ENCODE measurements around the gene TCP11X2. TPM values are rescaled to one million over a fixed set of nuclear protein-coding genes. Genes with fewer than 3 reads are reported as not detected.
A peak's percentile ranks its signal among the peaks of the same experiment; 100 is the strongest.
"Not testable (repeated sequence)": the region's sequence is repeated elsewhere in the genome, so short reads cannot be mapped to it uniquely, and the experiment has no call there.

TCP11X2 gene
- not detected in 2 replicates for total RNA-seq (2014; rRNA removed; shearing (Covaris generic))

GRCh38 chrX:102471762-102472220 lies at the start of gene TCP11X2:
TCP11X2 (minus strand) TSS chrX:102471812.
- not testable (repeated sequence) for H3K27me3 ChIP-seq (replicated peaks); DNase-seq (ENCODE audit: low read depth in 1 of 2, low spot score in 2 of 2); H3K27ac ChIP-seq; H3K4me1 ChIP-seq (replicated peaks); H3K36me3 ChIP-seq; H3K9me3 ChIP-seq (replicated peaks); H3K4me3 ChIP-seq

DNA sequence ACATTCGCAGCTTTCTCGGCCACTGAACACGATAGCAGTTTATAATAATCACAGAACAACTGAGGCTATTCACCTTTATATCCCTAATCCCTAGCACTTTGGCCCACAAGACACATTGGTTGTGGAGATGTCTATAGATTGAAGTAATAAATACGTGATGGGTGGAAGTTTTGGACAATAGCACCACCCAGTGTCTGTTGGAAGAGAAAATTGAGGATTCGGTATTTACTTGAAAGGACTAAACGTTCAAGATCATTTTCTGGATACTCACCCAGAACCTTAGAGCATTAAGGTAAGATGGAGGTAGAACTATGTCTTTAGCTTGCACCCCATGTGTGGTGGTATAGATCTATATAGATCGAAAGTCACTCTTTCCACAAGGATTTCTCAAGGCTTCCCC lies 45.7 kb upstream of the TCP11X2 start:
- DNase-seq (ENCODE audit: low read depth in 1 of 2, low spot score in 2 of 2): no peak
- H3K36me3 ChIP-seq: no peaks in the 10 kb centered on the region
- H3K27me3 ChIP-seq (replicated peaks): no peaks in the 10 kb centered on the region
- H3K4me3 ChIP-seq: no peak overlapping the region
- H3K27ac ChIP-seq: no peak overlapping the region
- H3K4me1 ChIP-seq (replicated peaks): no peaks in the 10 kb centered on the region
- H3K9me3 ChIP-seq (replicated peaks): no peaks in the 10 kb centered on the region

DNA sequence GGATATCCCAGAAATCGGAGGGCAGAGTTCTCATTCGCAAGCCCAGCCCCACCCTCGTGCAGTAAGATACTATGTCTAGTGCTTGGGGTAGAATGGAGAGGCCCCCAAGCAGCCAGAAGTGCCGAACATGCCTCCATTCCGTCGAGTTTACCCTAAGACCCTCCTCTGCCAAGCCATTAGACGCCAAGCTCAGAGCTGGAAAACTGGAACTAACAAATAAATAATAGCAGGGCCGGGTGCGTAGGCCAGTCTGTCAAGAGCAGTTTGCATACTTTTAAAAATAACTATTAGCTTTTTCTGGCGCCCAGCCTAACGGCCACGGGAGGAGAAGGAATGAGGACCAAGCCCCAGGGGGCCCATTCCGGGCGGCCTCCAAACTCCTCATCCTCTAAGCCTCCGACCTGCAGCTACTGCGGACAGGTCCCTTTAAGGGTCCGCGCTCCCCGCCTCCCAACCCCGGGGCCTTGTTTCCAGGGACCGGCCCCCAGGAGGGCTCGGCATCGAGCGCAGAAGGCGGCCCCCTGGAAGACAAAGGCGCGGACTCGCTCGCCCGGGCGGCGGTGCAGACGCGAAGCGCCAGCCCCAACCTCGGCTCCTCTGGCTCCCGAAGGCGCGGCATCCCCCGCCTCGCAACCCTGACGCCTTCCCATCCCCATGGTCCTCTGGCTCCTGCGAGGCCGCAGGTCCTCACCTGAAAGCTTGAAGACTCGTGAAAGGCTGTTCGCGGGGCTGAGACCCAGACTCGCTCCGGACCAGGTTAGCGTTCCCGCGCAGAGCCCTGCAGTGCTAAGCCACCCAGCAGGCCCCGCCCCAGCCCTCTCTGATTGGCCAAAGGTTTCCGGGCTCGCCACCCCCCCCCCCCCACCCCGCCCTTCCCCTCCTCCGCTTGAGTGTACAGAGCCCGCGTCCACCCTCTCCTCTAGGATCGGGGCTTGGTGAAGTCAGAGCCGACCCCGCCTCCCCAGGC lies 44.6 kb upstream of the TCP11X2 start, which contains the start of gene TMSB15A:
Gene TMSB15A, minus strand, starts transcription at position 765 of the 967 bp plus-strand sequence.
- Histone ChIP-seq H3K9me3 (replicated peaks) (no peaks in the 10 kb centered on the region), H3K4me1 (replicated peaks) (no peaks in the 10 kb centered on the region), H3K27me3 (replicated peaks) (no peaks in the 10 kb centered on the region), H3K36me3 (no peaks in the 10 kb centered on the region), H3K4me3 (peak within 1 kb of the TSS; percentile 52), H3K27ac (peak within 1 kb of the TSS; percentile 43; the same call in 1 of the 2 replicates)
- peak; percentile 67 to 68 for DNase-seq (ENCODE audit: low read depth in 1 of 2, low spot score in 2 of 2)

DNA sequence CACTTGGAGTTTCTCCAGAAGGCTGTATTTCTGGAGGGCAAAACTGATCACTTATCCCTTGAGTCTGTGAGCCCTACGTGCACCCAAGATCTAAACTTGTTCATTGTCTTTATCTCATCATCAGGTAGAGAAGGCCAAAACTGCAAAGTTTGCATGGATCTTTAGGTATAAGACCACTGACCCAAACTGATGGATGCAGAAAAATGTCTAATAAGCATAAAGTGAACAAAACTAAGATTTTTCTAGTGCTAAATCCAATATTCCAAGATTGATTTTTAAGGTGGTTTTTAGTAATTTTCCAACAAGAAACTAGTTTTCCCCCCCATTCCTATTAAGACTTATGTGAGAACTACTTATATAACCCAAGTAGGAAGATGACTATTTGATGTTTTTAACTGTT lies 42.9 kb upstream of the TCP11X2 start:
- no peak for DNase-seq (ENCODE audit: low read depth in 1 of 2, low spot score in 2 of 2)
- Histone ChIP-seq H3K27me3 (replicated peaks) (no peaks in the 10 kb centered on the region), H3K36me3 (no peaks in the 10 kb centered on the region), H3K9me3 (replicated peaks) (no peaks in the 10 kb centered on the region), H3K27ac (no peak overlapping the region), H3K4me1 (replicated peaks) (no peaks in the 10 kb centered on the region), H3K4me3 (no peak overlapping the region)

DNA sequence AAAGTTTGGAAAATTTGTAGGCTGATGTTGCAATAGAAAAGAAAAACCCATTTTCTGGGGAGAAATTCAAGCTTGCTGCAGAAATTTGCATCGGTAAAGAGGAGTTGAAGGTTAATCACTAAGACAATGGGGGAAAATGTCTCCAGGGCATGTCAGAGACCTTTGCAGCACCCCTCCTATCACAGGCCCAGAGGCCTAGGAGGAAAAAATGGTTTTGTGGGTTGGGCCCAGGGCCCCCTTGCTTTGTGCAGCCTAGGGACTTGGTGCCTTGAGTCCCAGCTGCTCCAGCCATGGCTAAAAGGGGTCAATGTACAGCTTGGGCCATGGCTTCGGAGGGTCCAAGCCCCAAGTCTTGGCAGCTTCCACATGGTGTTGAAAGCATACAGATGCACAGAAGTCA lies 27.1 kb upstream of the TCP11X2 start:
- Histone ChIP-seq H3K4me1 (replicated peaks) (no peaks in the 10 kb centered on the region), H3K4me3 (no peak overlapping the region), H3K27me3 (replicated peaks) (no peaks in the 10 kb centered on the region), H3K27ac (no peak overlapping the region), H3K9me3 (replicated peaks) (no peaks in the 10 kb centered on the region), H3K36me3 (no peaks in the 10 kb centered on the region)
- DNase-seq (ENCODE audit: low read depth in 1 of 2, low spot score in 2 of 2): no peak

DNA sequence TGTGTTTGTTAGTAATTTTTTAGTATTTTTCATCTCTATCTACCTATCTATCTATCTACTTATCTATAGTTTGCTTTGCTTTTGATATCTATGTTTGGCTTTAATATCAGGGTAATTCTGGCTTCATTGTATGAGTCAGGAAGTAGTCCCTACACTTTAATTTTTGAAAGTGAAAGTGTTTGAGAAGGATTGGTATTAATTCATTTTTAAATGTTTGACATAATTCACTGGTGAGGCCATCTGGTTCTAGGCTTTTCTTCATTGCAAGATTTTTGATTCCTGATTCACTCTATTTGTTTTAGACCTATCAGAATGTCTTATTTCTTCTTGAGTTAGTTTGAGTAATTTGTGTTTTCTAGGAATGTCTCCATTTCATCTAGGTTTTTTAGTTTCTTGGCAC lies 20.2 kb upstream of the TCP11X2 start:
- Histone ChIP-seq H3K4me3 (no peak overlapping the region), H3K4me1 (replicated peaks) (no peaks in the 10 kb centered on the region), H3K36me3 (no peaks in the 10 kb centered on the region), H3K27ac (no peak overlapping the region), H3K27me3 (replicated peaks) (no peaks in the 10 kb centered on the region), H3K9me3 (replicated peaks) (no peaks in the 10 kb centered on the region)
- no peak for DNase-seq (ENCODE audit: low read depth in 1 of 2, low spot score in 2 of 2)

- not testable (repeated sequence) for H3K27me3 ChIP-seq (replicated peaks); H3K36me3 ChIP-seq; H3K9me3 ChIP-seq (replicated peaks); H3K4me1 ChIP-seq (replicated peaks); H3K27ac ChIP-seq; DNase-seq (ENCODE audit: low read depth in 1 of 2, low spot score in 2 of 2); H3K4me3 ChIP-seq
Measured at GRCh38 chrX:102478765-102479164, 7.2 kb upstream of the TCP11X2 start.

DNA sequence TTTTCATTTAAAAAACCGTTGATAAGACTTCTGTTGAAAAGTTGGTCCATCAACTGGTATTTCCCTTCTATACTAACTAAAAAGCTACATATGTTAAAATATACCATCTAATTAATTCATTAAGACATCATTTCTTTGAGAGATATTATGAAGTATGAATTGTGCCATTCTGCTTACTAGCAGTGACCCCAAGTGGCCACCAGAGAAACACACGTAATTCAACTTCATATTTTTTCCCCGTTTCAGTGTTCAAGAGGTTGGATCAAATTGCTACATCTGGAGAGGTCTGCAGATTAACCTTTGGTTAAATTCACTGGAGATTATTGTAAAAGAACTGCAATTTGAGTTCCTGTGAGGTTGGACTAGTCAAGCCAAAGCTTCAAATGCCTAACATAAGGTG lies 1.4 kb downstream of the TCP11X2 start:
- DNase-seq (ENCODE audit: low read depth in 1 of 2, low spot score in 2 of 2); H3K4me1 ChIP-seq (replicated peaks): not testable (repeated sequence)

GRCh38 chrX:102458615-102459014 lies 13.0 kb downstream of the TCP11X2 start:
- H3K4me3 ChIP-seq; H3K9me3 ChIP-seq (replicated peaks); H3K27ac ChIP-seq; H3K36me3 ChIP-seq; H3K27me3 ChIP-seq (replicated peaks); H3K4me1 ChIP-seq (replicated peaks); DNase-seq (ENCODE audit: low read depth in 1 of 2, low spot score in 2 of 2): not testable (repeated sequence)

More for the DNA sequence above, 1.4 kb downstream of the TCP11X2 start:
- H3K27me3 ChIP-seq (replicated peaks); H3K36me3 ChIP-seq; H3K27ac ChIP-seq; H3K4me3 ChIP-seq; H3K9me3 ChIP-seq (replicated peaks): not testable (repeated sequence)

- not testable (repeated sequence) for DNase-seq (ENCODE audit: low read depth in 1 of 2, low spot score in 2 of 2); H3K27ac ChIP-seq; H3K27me3 ChIP-seq (replicated peaks); H3K9me3 ChIP-seq (replicated peaks); H3K4me1 ChIP-seq (replicated peaks); H3K36me3 ChIP-seq; H3K4me3 ChIP-seq
Measured at GRCh38 chrX:102439908-102440307, 31.7 kb downstream of the TCP11X2 start, which contains the start of gene NXF2B. NXF2B (minus strand) TSS chrX:102440008; CDS start chrX:102380036, 59,972 bp downstream.

GRCh38 chrX:102414493-102414892 lies 57.1 kb downstream of the TCP11X2 start:
- not testable (repeated sequence) for H3K27ac ChIP-seq; H3K36me3 ChIP-seq; H3K4me3 ChIP-seq; H3K9me3 ChIP-seq (replicated peaks); H3K27me3 ChIP-seq (replicated peaks); DNase-seq (ENCODE audit: low read depth in 1 of 2, low spot score in 2 of 2); H3K4me1 ChIP-seq (replicated peaks)

Other genes starting within 250 kb of the TCP11X2 start
- not detected in 2 replicates for gene NXF2, start 224.6 kb downstream of the TCP11X2 start, total RNA-seq (2014; rRNA removed; shearing (Covaris generic))
- gene NXF2B, start 31.8 kb downstream of the TCP11X2 start, total RNA-seq (2014; rRNA removed; shearing (Covaris generic)): not detected in 2 replicates
- gene TMSB15A, start 44.9 kb upstream of the TCP11X2 start, total RNA-seq (2014; rRNA removed; shearing (Covaris generic)): 44.2 and 52.0 TPM in 2 replicates
- 17.0 and 19.0 TPM in 2 replicates for gene ARMCX5, start 127.7 kb upstream of the TCP11X2 start, total RNA-seq (2014; rRNA removed; shearing (Covaris generic))
- gene GPRASP1, start 179.7 kb upstream of the TCP11X2 start, total RNA-seq (2014; rRNA removed; shearing (Covaris generic)): 0.63 and 0.87 TPM in 2 replicates
- gene GPRASP2, start 240.6 kb upstream of the TCP11X2 start, total RNA-seq (2014; rRNA removed; shearing (Covaris generic)): 13.8 and 21.2 TPM in 2 replicates
- gene GPRASP3, start 248.9 kb upstream of the TCP11X2 start, total RNA-seq (2014; rRNA removed; shearing (Covaris generic)): 0.22 and 0.68 TPM in 2 replicates

All from SJSA1 (cell line).